ENCODE data around the gene ZNF423. TPM values are rescaled to one million over a fixed set of nuclear protein-coding genes. Genes with fewer than 3 reads are reported as not detected.

Gene ZNF423
- polyA plus RNA-seq, 1 experiment, result 0.11 TPM

- Histone ChIP-seq H3K27ac (ENCODE audit: low read depth, low read length) (no peak overlapping the region), H3K4me3 (ENCODE audit: low read depth, low read length) (no peak overlapping the region), H3K27me3 (ENCODE audit: control insufficient read depth, insufficient read depth, low read length) (peaks cover 19% of the 10 kb centered on the region), H3K9me3 (ENCODE audit: control insufficient read depth, insufficient read depth, low read length) (no peaks in the 10 kb centered on the region)
- CTCF ChIA-PET, result interaction anchor here (0.7 to 2.8 kb wide), 6 partner anchors 9 to 840 kb away, joined by 3 to 19 read pairs (median 5); no protein-coding TSS in a partner anchor
- TF ChIP-seq CTCF (IDR thresholded peaks at IDR 0.05; ENCODE audit: low read depth, low read length), result no peak
- POLR2A ChIA-PET, result no interaction called here
- no peak for DNase-seq (ENCODE audit: low read depth, low spot score)
These were observed 262.4 kb downstream of the ZNF423 start for GRCh38 chr16:49593424-49594040.

GRCh38 chr16:49592546-49593423 lies 263.1 kb downstream of the ZNF423 start:
- Histone ChIP-seq H3K27ac (ENCODE audit: low read depth, low read length) (no peak overlapping the region), H3K27me3 (ENCODE audit: control insufficient read depth, insufficient read depth, low read length) (peaks cover 18% of the 10 kb centered on the region), H3K4me3 (ENCODE audit: low read depth, low read length) (no peak overlapping the region), H3K9me3 (ENCODE audit: control insufficient read depth, insufficient read depth, low read length) (no peaks in the 10 kb centered on the region)
- CTCF ChIA-PET, result interaction anchor here (0.7 to 2.8 kb wide), 9 partner anchors 9 to 839 kb away, joined by 3 to 19 read pairs (median 3); no protein-coding TSS in a partner anchor
- POLR2A ChIA-PET, result no interaction called here
- DNase-seq (ENCODE audit: low read depth, low spot score), result no peak
- TF ChIP-seq CTCF (IDR thresholded peaks at IDR 0.05; ENCODE audit: low read depth, low read length), result peak; percentile 77

- ChIA-PET POLR2A (interaction anchor here (0.7 kb wide), 1 partner anchor 1396 kb away, joined by 3 read pairs; no protein-coding TSS in a partner anchor), CTCF (no interaction called here)
- peaks cover 25% of the 10 kb centered on the region for H3K27me3 ChIP-seq (ENCODE audit: control insufficient read depth, insufficient read depth, low read length)
- TF ChIP-seq CTCF (IDR thresholded peaks at IDR 0.05; ENCODE audit: low read depth, low read length), result no peak
- no peak overlapping the region for H3K4me3 ChIP-seq (ENCODE audit: low read depth, low read length)
- no peaks in the 10 kb centered on the region for H3K9me3 ChIP-seq (ENCODE audit: control insufficient read depth, insufficient read depth, low read length)
- H3K27ac ChIP-seq (ENCODE audit: low read depth, low read length), result no peak overlapping the region
- no peak for DNase-seq (ENCODE audit: low read depth, low spot score)
These were observed 265.6 kb downstream of the ZNF423 start for GRCh38 chr16:49590166-49590871.

GRCh38 chr16:49589544-49590031 lies 266.3 kb downstream of the ZNF423 start:
- H3K27ac ChIP-seq (ENCODE audit: low read depth, low read length), result no peak overlapping the region
- CTCF ChIA-PET, result interaction anchor here (1.3 kb wide), 1 partner anchor 19 kb away, joined by 3 read pairs; no protein-coding TSS in a partner anchor
- peaks cover 19% of the 10 kb centered on the region for H3K27me3 ChIP-seq (ENCODE audit: control insufficient read depth, insufficient read depth, low read length)
- no peak overlapping the region for H3K4me3 ChIP-seq (ENCODE audit: low read depth, low read length)
- no peak for DNase-seq (ENCODE audit: low read depth, low spot score)
- no peak for TF ChIP-seq CTCF (IDR thresholded peaks at IDR 0.05; ENCODE audit: low read depth, low read length)
- POLR2A ChIA-PET, result interaction anchor here (0.6 kb wide), 1 partner anchor 14 kb away, joined by 3 read pairs; no protein-coding TSS in a partner anchor
- H3K9me3 ChIP-seq (ENCODE audit: control insufficient read depth, insufficient read depth, low read length), result no peaks in the 10 kb centered on the region
